ENCODE measurements around the gene TNIP3.

Gene TNIP3

DNA sequence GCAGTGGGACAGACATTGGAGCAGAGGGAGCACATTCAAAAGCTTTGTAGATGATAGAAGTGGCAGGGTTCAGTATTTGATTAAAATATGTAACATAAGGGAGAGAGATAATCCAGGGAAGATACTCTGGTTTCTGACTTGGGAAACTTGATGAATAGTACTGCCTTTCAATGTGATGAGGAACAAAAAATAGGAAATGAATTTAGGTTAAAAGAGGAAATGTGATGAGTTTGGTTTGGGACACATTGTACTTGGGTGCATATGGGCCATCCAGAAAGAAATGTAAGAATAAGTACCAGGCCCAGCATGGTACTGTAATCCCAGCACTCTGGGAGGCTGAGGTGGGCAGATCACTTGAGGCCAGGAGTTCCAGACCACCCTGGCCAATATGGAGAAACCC is 70.9 kb downstream of the TNIP3 start:
- no peak for DNase-seq (ENCODE audit: extremely low read depth in 1 of 2, low read depth in 1 of 2)

DNA sequence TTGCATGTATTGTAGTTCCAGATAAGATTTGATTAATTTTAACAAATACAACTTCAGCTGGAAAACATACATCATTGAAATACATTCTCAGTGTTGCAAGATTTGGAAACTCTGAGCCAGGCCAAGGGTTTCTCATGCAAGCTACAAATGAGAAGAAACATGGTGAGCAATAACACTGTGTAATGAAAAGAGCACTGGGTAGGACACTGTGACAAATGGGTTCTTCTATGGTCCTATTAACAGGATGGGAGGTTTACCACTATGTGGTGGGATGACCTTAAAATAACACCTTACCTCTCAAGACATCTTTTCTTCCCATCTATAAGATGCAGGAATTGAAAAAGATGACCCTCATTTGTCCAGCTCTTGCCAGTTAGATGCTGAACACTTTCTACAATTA is 72.2 kb downstream of the TNIP3 start:
- no peak for DNase-seq (ENCODE audit: extremely low read depth in 1 of 2, low read depth in 1 of 2)

DNA sequence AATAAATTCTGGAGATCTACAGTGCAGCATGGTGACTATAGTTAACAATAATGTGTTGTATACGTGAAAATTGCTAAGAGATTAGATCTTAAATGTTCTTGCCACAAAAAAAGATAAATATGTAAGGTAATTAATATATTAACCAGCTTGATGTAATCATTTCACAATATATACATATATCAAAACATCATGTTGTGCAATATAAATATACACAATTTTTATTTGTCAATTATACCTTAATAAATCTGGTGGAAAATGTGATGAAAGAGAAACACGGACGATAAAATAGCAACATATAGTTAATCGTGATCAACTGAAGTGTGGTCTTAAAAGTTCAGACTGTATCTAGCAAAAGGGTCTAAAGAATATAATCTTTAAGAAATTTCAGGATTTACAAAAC is 75.3 kb downstream of the TNIP3 start:
- no peak for DNase-seq (ENCODE audit: extremely low read depth in 1 of 2, low read depth in 1 of 2)

Data from activated CD8-positive, alpha-beta memory T cell treated with anti-CD3 and anti-CD28 coated beads for 1 hour (primary cell).